H1 (cell line): ENCODE measurements around the gene MAK. TPM values are rescaled to one million over a fixed set of nuclear protein-coding genes. Genes with fewer than 3 reads are reported as not detected.
"Not testable (repeated sequence)": the region's sequence is repeated elsewhere in the genome, so short reads cannot be mapped to it uniquely, and the experiment has no call there.

Experiments used
- CTCF ChIA-PET: fragments of 300-600 bp; sonication (Branson Sonifier 250); formaldehyde crosslinking; loops from one replicate; lab custom pipeline; 2021; ENCODE audit not compliant: partially characterized antibody; lab: Charles Lee
- POLR2A ChIA-PET: fragments of 300-600 bp; sonication (Branson Sonifier 250); formaldehyde crosslinking; loops from one replicate; lab custom pipeline; 2021; ENCODE audit warnings: inconsistent platforms; ENCODE audit not compliant: partially characterized antibody; lab: Charles Lee
- DNase-seq, 2 experiments: peaks; one replicate each; pipeline versions ENCODE4 v3.0.0 to v3.0.0-alpha.2; 2010 to 2022; ENCODE audit warnings: low spot score in 2 of 2, low read depth in 1 of 2, mixed read lengths in 1 of 2
- FAIRE-seq: peaks from 2 replicates; lab custom pipeline; 2011; peaks lifted over from hg19 to GRCh38; lab: Jason Lieb, UNC
- H2AFZ ChIP-seq: 2 replicates; pipeline ENCODE4 v1.8.1; 2012; ENCODE audit warnings: low read length, inconsistent platforms
- H2AK5ac ChIP-seq: 2 replicates; pipeline ENCODE4 v1.6.1; 2013; ENCODE audit warnings: low read depth, low read length
- H2BK120ac ChIP-seq: replicated peaks from 2 replicates; pipeline ENCODE3; 2013; ENCODE audit warnings: low read depth, low read length, inconsistent platforms
- H2BK12ac ChIP-seq: 2 replicates; pipeline ENCODE4 v1.6.1; 2013; ENCODE audit warnings: low read depth, low read length
- H2BK15ac ChIP-seq: 2 replicates; pipeline ENCODE4 v1.6.1; 2013; ENCODE audit warnings: low read length
- H2BK20ac ChIP-seq: 2 replicates; pipeline ENCODE4 v1.6.1; 2013; ENCODE audit warnings: low read length
- H2BK5ac ChIP-seq: 2 replicates; pipeline ENCODE4 v1.6.1; 2013; ENCODE audit warnings: low read depth, low read length
- H3K14ac ChIP-seq: 2 replicates; pipeline ENCODE4 v1.6.1; 2013; ENCODE audit warnings: inconsistent platforms; ENCODE audit not compliant: insufficient read length
- H3K18ac ChIP-seq: 2 replicates; pipeline ENCODE4 v1.6.1; 2013; ENCODE audit warnings: low read length; ENCODE audit errors: extremely low read depth
- H3K23ac ChIP-seq: 2 replicates; pipeline ENCODE4 v1.6.1; 2013; ENCODE audit warnings: inconsistent platforms; ENCODE audit not compliant: insufficient read length
- H3K23me2 ChIP-seq: 2 replicates; pipeline ENCODE4 v1.6.1; 2013; ENCODE audit warnings: low read depth, low read length
- H3K27ac ChIP-seq: 2 replicates; pipeline ENCODE4 v1.6.1; 2011; ENCODE audit warnings: low read depth, low read length, inconsistent platforms
- H3K27me3 ChIP-seq, 4 experiments: replicated peaks in 1 of 4; 1 replicate in 1 of 4; 2 replicates in 3 of 4; pipeline versions ENCODE4 v1.6.1 to v1.8.1; 2011 to 2013; ENCODE audit warnings: low read length in 3 of 4, mild to moderate bottlenecking in 3 of 4, inconsistent platforms in 2 of 4, mixed read lengths in 2 of 4, moderate library complexity in 1 of 4; ENCODE audit not compliant: control insufficient read depth in 3 of 4, insufficient read depth in 3 of 4; ENCODE audit errors: extremely low read depth in 1 of 4
- H3K36me3 ChIP-seq, 4 experiments: 2 replicates each; pipeline versions ENCODE4 v1.6.1 to v1.8.1; 2011 to 2013; ENCODE audit warnings: mild to moderate bottlenecking in 4 of 4, low read length in 3 of 4, moderate library complexity in 2 of 4, control low read depth in 1 of 4, inconsistent platforms in 1 of 4; ENCODE audit not compliant: insufficient read depth in 4 of 4, control insufficient read depth in 2 of 4
- H3K4ac ChIP-seq: replicated peaks from 2 replicates; pipeline ENCODE3; 2013; ENCODE audit warnings: low read length, low read depth, mixed read lengths, inconsistent platforms; ENCODE audit not compliant: insufficient read length
- H3K4me1 ChIP-seq, 4 experiments: replicated peaks in 1 of 4; 1 replicate in 1 of 4; 2 replicates in 3 of 4; pipeline versions ENCODE4 v1.6.1 to v1.8.1; 2011 to 2013; ENCODE audit warnings: low read length in 3 of 4, inconsistent platforms in 2 of 4, mixed read lengths in 1 of 4; ENCODE audit not compliant: insufficient read depth in 4 of 4, control insufficient read depth in 3 of 4
- H3K4me2 ChIP-seq, 2 experiments: 2 replicates each; pipeline versions ENCODE4 v1.6.1 to v1.8.1; 2011 to 2013; ENCODE audit warnings: low read depth in 2 of 2, low read length in 2 of 2, control low read depth in 1 of 2, inconsistent platforms in 1 of 2, mild to moderate bottlenecking in 1 of 2; ENCODE audit not compliant: insufficient read depth in 1 of 2
- H3K4me3 ChIP-seq, 4 experiments: fragments of 200-600, 300-600 bp in 1 of 4; sonication (generic), shearing (Covaris generic), sonication (Bioruptor Twin) in 1 of 4; 2 replicates each; pipeline versions ENCODE4 v1.5.1 to v1.8.1; 2011 to 2016; ENCODE audit warnings: low read length in 4 of 4, low read depth in 3 of 4, control low read depth in 2 of 4, inconsistent platforms in 2 of 4, mild to moderate bottlenecking in 2 of 4, mixed read lengths in 1 of 4, moderate library complexity in 1 of 4; ENCODE audit not compliant: insufficient read depth in 2 of 4; ENCODE audit errors: extremely low read depth in 1 of 4
- H3K56ac ChIP-seq: replicated peaks from 2 replicates; pipeline ENCODE3; 2013; ENCODE audit warnings: low read depth, mild to moderate bottlenecking, mixed read lengths, low read length, inconsistent platforms; ENCODE audit not compliant: insufficient read length
- H3K79me1 ChIP-seq: 2 replicates; pipeline ENCODE4 v1.6.1; 2013; ENCODE audit warnings: low read depth, low read length, control low read depth
- H3K79me2 ChIP-seq, 2 experiments: 2 replicates each; pipeline versions ENCODE4 v1.6.1 to v1.8.1; 2012 to 2013; ENCODE audit warnings: low read length in 2 of 2, mild to moderate bottlenecking in 2 of 2, inconsistent platforms in 1 of 2; ENCODE audit not compliant: insufficient read depth in 2 of 2, control insufficient read depth in 1 of 2
- H3K9ac ChIP-seq, 4 experiments: replicated peaks in 1 of 4; 1 replicate in 1 of 4; 2 replicates in 3 of 4; pipeline versions ENCODE4 v1.6.1 to v1.8.1; 2011 to 2013; ENCODE audit warnings: low read depth in 3 of 4, low read length in 3 of 4, control low read depth in 2 of 4, mild to moderate bottlenecking in 2 of 4, moderate library complexity in 2 of 4, inconsistent platforms in 1 of 4; ENCODE audit errors: extremely low read depth in 1 of 4
- H3K9me3 ChIP-seq, 2 experiments: 2 replicates each; pipeline versions ENCODE4 v1.6.1 to v1.8.1; 2012 to 2013; ENCODE audit warnings: mild to moderate bottlenecking in 2 of 2, moderate library complexity in 2 of 2, control low read depth in 1 of 2, inconsistent platforms in 1 of 2, low read depth in 1 of 2, low read length in 1 of 2, mixed read lengths in 1 of 2; ENCODE audit not compliant: insufficient read depth in 2 of 2
- H4K20me1 ChIP-seq, 2 experiments: replicated peaks in 1 of 2; 2 replicates each; pipeline versions ENCODE3 to v1.8.1; 2011 to 2013; ENCODE audit warnings: inconsistent platforms in 2 of 2, low read length in 2 of 2, mild to moderate bottlenecking in 1 of 2; ENCODE audit not compliant: insufficient read depth in 2 of 2, control insufficient read depth in 1 of 2
- H4K5ac ChIP-seq: 2 replicates; pipeline ENCODE4 v1.6.1; 2013; ENCODE audit warnings: low read length, low read depth, mixed read lengths, inconsistent platforms; ENCODE audit not compliant: insufficient read length
- H4K8ac ChIP-seq: 2 replicates; pipeline ENCODE4 v1.8.0; 2013; ENCODE audit warnings: mild to moderate bottlenecking, moderate library complexity, low read length, inconsistent platforms; ENCODE audit not compliant: insufficient read depth; ENCODE audit errors: extremely low read depth
- H4K91ac ChIP-seq: replicated peaks from 2 replicates; pipeline ENCODE3; 2013; ENCODE audit warnings: low read length, mixed read lengths, inconsistent platforms; ENCODE audit not compliant: insufficient read length
- EP300 ChIP-seq, 2 experiments: IDR thresholded peaks; 1 replicate in 1 of 2; 2 replicates in 1 of 2; pipeline ENCODE4 v1.6.1; 2011 to 2012; ENCODE audit warnings: low read depth in 2 of 2, low read length in 2 of 2, mild to moderate bottlenecking in 2 of 2, borderline replicate concordance in 1 of 2, inconsistent platforms in 1 of 2, moderate library complexity in 1 of 2
- GTF2F1 ChIP-seq: IDR thresholded peaks from 2 replicates; pipeline ENCODE4 v1.6.1; 2012; ENCODE audit warnings: low read depth, low read length, improper control_type of control experiment, borderline replicate concordance
- SIN3A ChIP-seq, 2 experiments: IDR thresholded peaks in 1 of 2; conservative IDR thresholded peaks in 1 of 2; 2 replicates each; pipeline ENCODE4 v1.6.1; 2011 to 2012; ENCODE audit warnings: low read length in 2 of 2, improper control_type of control experiment in 1 of 2, low read depth in 1 of 2, mild to moderate bottlenecking in 1 of 2
- WGBS, 2 experiments: shearing (Covaris generic) in 1 of 2; methylation state at CpG; one replicate each; pipeline versions ENCODE4 v1.1.6 to v1.1.7; 2013 to 2015; ENCODE audit warnings: low lambda C conversion rate in 2 of 2, mixed read lengths in 2 of 2, inconsistent platforms in 1 of 2, low coverage in 1 of 2, missing lambda C conversion rate in 1 of 2; ENCODE audit not compliant: insufficient replicate concordance in 2 of 2, insufficient coverage in 1 of 2, insufficient read length in 1 of 2; ENCODE audit errors: extremely low coverage in 1 of 2, missing lambda C conversion rate in 1 of 2; 5-methylcytosine and 5-hydroxymethylcytosine counted together
- polyA plus RNA-seq, 7 experiments: library from polyadenylated mRNA; depleted of rRNA in 3 of 7; stranded (reverse) in 5 of 7; unstranded in 2 of 7; fragments of >200 nt in 5 of 7; fragments of 200-250 nt in 2 of 7; gene quantifications; 1 replicate in 5 of 7; 2 replicates in 1 of 7; 4 replicates in 1 of 7; pipeline versions ENCODE4 v1.2.1 to v1.2.3, GENCODE V29; 2011 to 2013; ENCODE audit warnings: missing spikeins in 2 of 7, mixed read lengths in 2 of 7
- total RNA-seq: library from RNA; stranded (reverse); fragmentation: NEBNext Ultra II Directional; extraction: Animal tissue kit (Norgen Biotek cat#: 25700); gene quantifications from 2 replicates; pipeline ENCODE4 v1.2.1, GENCODE V29; 2021

MAK gene
- total and polyA plus RNA-seq, 2 of the 8 experiments (the other 6 are each of a cell fraction or from before 2014, with no cell fraction given), result 0.08 to 0.37 TPM

GRCh38 chr6:10756085-10756484 lies 82.3 kb downstream of the MAK start (continued):
- TF ChIP-seq EP300 (IDR thresholded peaks at IDR 0.05; ENCODE audit: borderline replicate concordance in 1 of 2, low read depth in 2 of 2, low read length in 2 of 2) (no peak), GTF2F1 (no peak), SIN3A (conservative IDR thresholded peaks at IDR 0.05 in 1 of 2, IDR thresholded peaks at IDR 0.05 in 1 of 2; ENCODE audit: low read depth in 1 of 2, low read length in 2 of 2) (no peak)

- H3K4me2 ChIP-seq, H3K56ac ChIP-seq, H2BK120ac ChIP-seq, H3K4me3 ChIP-seq, H2BK20ac ChIP-seq, H3K23me2 ChIP-seq, H4K5ac ChIP-seq, H2BK12ac ChIP-seq, CTCF ChIA-PET, FAIRE-seq, H2AK5ac ChIP-seq, H3K9ac ChIP-seq, H3K4me1 ChIP-seq, H3K79me1 ChIP-seq, H3K9me3 ChIP-seq, H2BK15ac ChIP-seq, DNase-seq, H3K4ac ChIP-seq, H2BK5ac ChIP-seq, H3K18ac ChIP-seq, H3K14ac ChIP-seq, H4K8ac ChIP-seq, H4K91ac ChIP-seq, H2AFZ ChIP-seq, H3K27me3 ChIP-seq, H3K23ac ChIP-seq: not testable (repeated sequence)
- H3K79me2 ChIP-seq, result peaks cover 9 to 77% of the 10 kb centered on the region in 2 experiments
- H4K20me1 ChIP-seq, result peaks cover 19% of the 10 kb centered on the region in 2 experiments
- H3K36me3 ChIP-seq, result peaks cover 10 to 53% (median 35%) of the 10 kb centered on the region in 4 experiments
- POLR2A ChIA-PET, result interaction anchor here (0.6 to 1.0 kb wide), 3 partner anchors 50 to 186 kb away, joined by 3 to 4 read pairs (median 3); no protein-coding TSS in a partner anchor
- 0 out of 2 replicates have a peak overlapping the region, but pooled peaks have one; percentile 32 for H3K27ac ChIP-seq
- WGBS, 2 experiments, result 90% methylated on average over 5 of the region's 5 CpGs; no CpG with 5 or more reads in 1 of the 2 experiments
These were observed 86.6 kb downstream of the MAK start for GRCh38 chr6:10751757-10752156.
